Esophagus squamous epithelium (tissue), 5 donors: Measurements from ENCODE around the gene ARHGAP35. TPM values are rescaled to one million over a fixed set of nuclear protein-coding genes. Genes with fewer than 3 reads are reported as not detected.
"Not testable (repeated sequence)": the region's sequence is repeated elsewhere in the genome, so short reads cannot be mapped to it uniquely, and the experiment has no call there.

ENCODE experiments used
- DNase-seq: peaks from one replicate; lab custom pipeline; 2025; lab: John Stamatoyannopoulos, UW
- H3K27ac ChIP-seq, 4 donors: fragments of 200-600 bp; sonication (generic); one replicate each; pipeline ENCODE4 v1.5.1; 2016 to 2019; ENCODE audit warnings: mild to moderate bottlenecking in 1 of 4
- H3K27me3 ChIP-seq, 4 donors: fragments of 200-600 bp; sonication (generic); 1 replicate in 3 of 4; 2 replicates in 1 of 4; pipeline versions ENCODE4 v1.5.1 to v1.6.0; 2017 to 2021; ENCODE audit warnings: antibody characterized with exemption in 1 of 4
- H3K36me3 ChIP-seq, 3 donors: fragments of 200-600 bp; sonication (generic); one replicate each; pipeline ENCODE4 v1.5.1; 2016 to 2019
- H3K4me1 ChIP-seq, 3 donors: fragments of 200-600 bp; sonication (generic); one replicate each; pipeline ENCODE4 v1.5.1; 2017 to 2019
- H3K4me3 ChIP-seq, 4 donors: fragments of 200-600 bp; sonication (generic); 1 replicate in 3 of 4; 2 replicates in 1 of 4; pipeline ENCODE4 v1.5.1; 2016 to 2019; ENCODE audit warnings: mild to moderate bottlenecking in 2 of 4, moderate library complexity in 1 of 4
- H3K9me3 ChIP-seq, 3 donors: fragments of 200-600 bp; sonication (generic); one replicate each; pipeline ENCODE4 v1.5.1; 2016 to 2019
- POLR2A ChIP-seq, 4 donors: fragments of 450-650 bp; IDR thresholded peaks; one replicate each; pipeline ENCODE4 v1.6.1; 2017; ENCODE audit warnings: antibody characterized with exemption in 4 of 4, mild to moderate bottlenecking in 4 of 4, moderate library complexity in 3 of 4
- WGBS, 2 donors: methylation state at CpG; one replicate each; pipeline ENCODE4 v1.1.5; 2018; 5-methylcytosine and 5-hydroxymethylcytosine counted together
- intact Hi-C: fragments of 100-400 bp; cut with DNase I; formaldehyde crosslinking; loops from one replicate; pipeline ENCODE4 v1.15.0; 2022
- total RNA-seq, 4 donors: library from RNA; depleted of rRNA; stranded (reverse); fragments of >200 nt; gene quantifications; one replicate each; pipeline ENCODE4 v1.1.0, GENCODE V29; 2016
- TF ChIP-seq, protein P1 (sequence below), 6 experiments: fragments of 450-650 bp in 4 of 6; fragments of 200-600 bp in 2 of 6; sonication (generic) in 2 of 6; IDR thresholded peaks; one replicate each; pipeline ENCODE4 v1.5.1; 2016 to 2019; ENCODE audit warnings: antibody characterized with exemption in 6 of 6, mild to moderate bottlenecking in 4 of 6, moderate library complexity in 4 of 6
- donor health status: DM: yes; HTN: yes; CAD: no.

ARHGAP35 gene
- total RNA-seq, 4 donors from 2014 or later = 28.6 to 41.6 (median 32.1) TPM

DNA sequence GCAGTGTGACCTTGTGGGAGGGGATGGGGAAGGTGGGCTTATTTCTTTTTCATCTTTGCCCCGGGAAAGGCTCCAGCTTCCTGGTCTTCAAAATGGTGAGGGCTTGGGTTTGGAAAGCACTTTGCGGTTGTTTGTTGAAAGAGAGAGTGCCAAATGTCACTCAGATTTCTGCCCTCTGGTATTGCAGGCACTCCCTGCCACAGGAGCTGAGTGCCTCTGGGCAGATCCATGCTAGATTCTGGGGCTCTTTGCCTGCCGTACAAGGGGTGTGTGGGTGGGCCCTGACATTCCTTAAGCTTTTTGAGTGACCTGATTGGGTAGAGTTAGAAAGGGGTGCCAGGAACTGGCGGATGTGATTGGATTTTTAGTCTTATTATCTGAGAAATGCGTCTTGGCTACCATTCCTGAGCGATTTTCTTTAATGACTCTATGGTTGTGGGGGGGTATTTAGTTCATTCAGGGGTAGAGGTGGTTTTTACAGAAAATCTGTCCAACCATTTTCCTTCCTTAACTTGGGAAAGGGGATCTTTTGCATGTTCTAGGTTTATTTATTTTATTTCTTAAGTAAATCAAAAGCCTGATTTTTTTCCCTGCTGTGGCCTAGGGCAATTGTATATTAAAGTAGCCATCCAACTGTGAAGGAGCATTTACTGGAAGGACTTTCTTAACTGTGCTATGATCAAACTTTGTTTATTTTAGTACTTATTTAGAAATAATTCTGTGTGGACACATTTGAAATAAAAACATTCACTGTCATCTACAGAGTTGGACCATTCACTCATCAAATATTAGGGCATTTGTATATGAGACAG, 3.2 kb downstream of the ARHGAP35 start:
- DNase-seq = no peak
- peak overlapping the region; percentile 64 to 99 (median 96) for H3K27ac ChIP-seq
- H3K9me3 ChIP-seq = no peaks in the 10 kb centered on the region
- TF ChIP-seq POLR2A (IDR thresholded peaks at IDR 0.05) = no peak
- TF ChIP-seq, protein P1, sequence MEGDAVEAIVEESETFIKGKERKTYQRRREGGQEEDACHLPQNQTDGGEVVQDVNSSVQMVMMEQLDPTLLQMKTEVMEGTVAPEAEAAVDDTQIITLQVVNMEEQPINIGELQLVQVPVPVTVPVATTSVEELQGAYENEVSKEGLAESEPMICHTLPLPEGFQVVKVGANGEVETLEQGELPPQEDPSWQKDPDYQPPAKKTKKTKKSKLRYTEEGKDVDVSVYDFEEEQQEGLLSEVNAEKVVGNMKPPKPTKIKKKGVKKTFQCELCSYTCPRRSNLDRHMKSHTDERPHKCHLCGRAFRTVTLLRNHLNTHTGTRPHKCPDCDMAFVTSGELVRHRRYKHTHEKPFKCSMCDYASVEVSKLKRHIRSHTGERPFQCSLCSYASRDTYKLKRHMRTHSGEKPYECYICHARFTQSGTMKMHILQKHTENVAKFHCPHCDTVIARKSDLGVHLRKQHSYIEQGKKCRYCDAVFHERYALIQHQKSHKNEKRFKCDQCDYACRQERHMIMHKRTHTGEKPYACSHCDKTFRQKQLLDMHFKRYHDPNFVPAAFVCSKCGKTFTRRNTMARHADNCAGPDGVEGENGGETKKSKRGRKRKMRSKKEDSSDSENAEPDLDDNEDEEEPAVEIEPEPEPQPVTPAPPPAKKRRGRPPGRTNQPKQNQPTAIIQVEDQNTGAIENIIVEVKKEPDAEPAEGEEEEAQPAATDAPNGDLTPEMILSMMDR (IDR thresholded peaks at IDR 0.05) = no peak
- intact Hi-C loops = loop anchor here (10.0 kb wide), 1 partner anchor 61 kb away; no protein-coding TSS in a partner anchor
- H3K4me3 ChIP-seq = peak overlapping the region in 3 of 4 donors; percentile 80 to 98 (median 98)
- peaks cover 53 to 85% (median 56%) of the 10 kb centered on the region in 3 donors for H3K4me1 ChIP-seq
- 13 to 38% methylated on average over 5 to 6 of the region's 6 CpGs for WGBS, 2 donors
- H3K36me3 ChIP-seq = no peaks in the 10 kb centered on the region
- H3K27me3 ChIP-seq = no peaks in the 10 kb centered on the region

DNA sequence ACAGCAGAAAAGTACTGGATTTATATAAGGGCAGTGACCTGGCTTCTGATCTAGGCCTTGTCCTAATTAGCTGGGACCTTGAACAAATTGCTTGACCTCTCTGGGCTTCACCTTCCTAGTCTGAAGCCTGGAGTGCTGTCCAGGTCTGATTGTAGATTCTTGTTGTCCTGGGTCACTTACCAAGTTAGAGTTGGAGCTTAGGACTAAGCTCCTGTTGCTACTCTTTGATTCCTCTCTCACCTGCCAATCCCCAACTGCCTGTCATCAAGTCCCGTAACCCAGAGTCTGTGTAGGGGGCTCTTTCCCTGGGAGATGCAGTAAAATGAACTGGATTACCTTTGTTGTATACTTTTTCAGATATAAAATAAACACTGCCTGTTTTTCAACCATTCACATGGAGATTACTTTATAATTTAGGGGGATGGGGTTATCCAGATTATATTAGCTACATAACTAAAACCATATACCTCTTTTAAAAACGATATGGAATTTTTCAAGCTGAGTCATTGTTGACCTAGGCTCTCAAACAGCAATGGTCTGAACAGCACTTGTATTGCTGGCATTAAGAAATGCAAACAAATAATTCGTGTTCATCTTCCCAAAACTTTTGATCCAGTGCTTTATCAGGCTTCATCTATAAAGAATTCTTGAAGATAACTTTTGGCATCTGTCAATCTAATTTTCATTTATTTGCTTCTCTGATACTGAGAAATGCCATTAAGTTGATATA, 5.8 kb downstream of the ARHGAP35 start:
- intact Hi-C loops = loop anchor here (10.0 kb wide), 1 partner anchor 58 kb away; no protein-coding TSS in a partner anchor
- 33 to 38% methylated on average over 3 of the region's 3 CpGs for WGBS, 2 donors
- Histone ChIP-seq H3K9me3 (no peaks in the 10 kb centered on the region), H3K4me1 (peaks cover 49 to 91% (median 51%) of the 10 kb centered on the region in 3 donors), H3K27me3 (no peaks in the 10 kb centered on the region), H3K4me3 (no peak overlapping the region), H3K36me3 (no peaks in the 10 kb centered on the region), H3K27ac (peak overlapping the region in 3 of 4 donors; percentile 67 to 81 (median 68))
- DNase-seq = no peak
- TF ChIP-seq, protein P1 (IDR thresholded peaks at IDR 0.05) = no peak
- no peak for TF ChIP-seq POLR2A (IDR thresholded peaks at IDR 0.05)

DNA sequence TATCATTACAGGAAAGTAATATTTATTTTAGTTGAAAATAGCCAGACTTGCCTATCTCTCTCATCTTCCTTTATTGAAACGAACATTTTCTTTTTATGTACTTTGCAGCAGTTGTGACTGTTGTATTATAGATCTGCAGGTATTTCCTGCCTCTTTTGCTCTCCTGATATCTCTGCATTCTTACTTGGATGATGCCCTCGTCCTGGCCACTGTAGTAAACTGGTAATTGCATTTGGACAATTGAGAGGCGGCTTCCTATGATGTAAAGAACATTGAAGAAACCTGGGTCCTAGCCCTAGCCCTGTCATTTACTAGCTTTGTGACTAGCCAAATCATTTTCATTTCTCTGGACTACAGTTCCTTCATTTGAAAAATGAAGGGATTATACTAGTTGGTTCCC, 6.4 kb downstream of the ARHGAP35 start:
- DNase-seq = no peak
- H3K36me3 ChIP-seq = no peaks in the 10 kb centered on the region
- WGBS, 2 donors = 39 to 45% methylated on average over 3 of the region's 3 CpGs
- no peak for TF ChIP-seq POLR2A (IDR thresholded peaks at IDR 0.05)
- TF ChIP-seq, protein P1 (IDR thresholded peaks at IDR 0.05) = no peak
- H3K27ac ChIP-seq = peak overlapping the region in 3 of 4 donors; percentile 67 to 81 (median 68)
- peaks cover 43 to 85% (median 51%) of the 10 kb centered on the region in 3 donors for H3K4me1 ChIP-seq
- no peaks in the 10 kb centered on the region for H3K27me3 ChIP-seq
- no peak overlapping the region for H3K4me3 ChIP-seq
- intact Hi-C loops = loop anchor here (10.0 kb wide), 1 partner anchor 58 kb away; no protein-coding TSS in a partner anchor
- H3K9me3 ChIP-seq = no peaks in the 10 kb centered on the region

DNA sequence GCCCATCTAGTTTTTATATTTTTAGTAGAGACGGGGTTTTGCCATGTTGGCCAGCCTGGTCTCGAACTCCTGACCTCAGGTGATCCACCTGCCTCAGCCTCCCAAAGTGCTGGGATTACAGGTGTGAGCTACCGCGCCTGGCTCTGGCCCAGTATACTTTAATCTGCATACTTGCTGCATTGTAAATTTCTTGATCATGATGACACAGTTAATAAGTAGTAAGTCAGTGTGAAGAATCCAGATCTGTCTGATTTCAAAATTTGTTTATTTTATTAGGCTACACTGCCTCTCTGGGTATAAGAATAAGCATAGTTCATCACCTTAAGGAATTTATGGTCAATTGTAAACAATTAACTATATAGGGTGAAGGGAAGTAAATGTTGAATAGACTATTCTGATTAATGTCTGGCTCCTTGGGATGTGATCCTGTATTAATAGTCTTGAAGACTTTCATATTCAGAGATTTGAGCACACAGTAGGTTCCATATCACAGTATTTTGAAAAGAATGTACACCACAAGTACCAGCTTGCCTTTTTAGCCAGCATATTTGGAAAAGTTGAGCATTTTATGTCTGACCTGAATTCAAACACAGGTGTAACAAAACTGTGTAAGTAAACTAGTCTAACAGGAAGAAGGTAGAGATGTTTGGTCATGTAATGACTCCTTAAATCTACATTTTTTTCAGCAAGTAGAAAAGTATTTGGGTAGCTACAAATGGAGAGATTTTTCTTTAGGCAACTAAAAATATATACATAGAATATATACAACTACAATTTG, 7.4 kb downstream of the ARHGAP35 start:
- H3K9me3 ChIP-seq = no peaks in the 10 kb centered on the region
- H3K27me3 ChIP-seq = no peaks in the 10 kb centered on the region
- H3K4me3 ChIP-seq = no peak overlapping the region
- H3K4me1 ChIP-seq = peaks cover 32 to 75% (median 42%) of the 10 kb centered on the region in 3 donors
- intact Hi-C loops = loop anchor here (10.0 kb wide), 1 partner anchor 57 kb away; no protein-coding TSS in a partner anchor
- no peaks in the 10 kb centered on the region for H3K36me3 ChIP-seq
- TF ChIP-seq POLR2A (IDR thresholded peaks at IDR 0.05) = no peak
- TF ChIP-seq, protein P1 (IDR thresholded peaks at IDR 0.05) = no peak
- peak overlapping the region in 3 of 4 donors; percentile 67 to 81 (median 68) for H3K27ac ChIP-seq
- WGBS, 2 donors = 55 to 76% methylated on average over 2 to 4 of the region's 4 CpGs
- no peak for DNase-seq

DNA sequence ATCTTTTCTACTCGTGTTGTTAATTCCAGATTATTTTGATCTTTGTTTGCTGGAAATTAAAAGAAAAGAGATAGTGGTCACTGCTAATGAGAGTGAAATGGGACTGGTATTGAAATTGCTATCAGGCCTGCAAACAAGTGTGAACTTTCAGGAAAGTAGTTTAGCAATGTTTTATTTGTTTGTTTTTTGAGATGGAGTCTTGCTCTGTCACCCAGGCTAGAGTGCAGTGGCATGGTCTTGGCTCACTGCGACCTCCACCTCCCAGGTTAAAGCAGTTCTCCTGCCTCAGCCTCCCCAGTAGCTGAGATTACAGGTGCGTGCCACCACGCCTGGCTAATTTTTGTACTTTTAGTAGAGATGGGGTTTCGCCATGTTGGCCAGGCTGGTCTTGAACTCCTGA, 10.4 kb downstream of the ARHGAP35 start:
- H3K27ac ChIP-seq, intact Hi-C loops, DNase-seq, H3K4me3 ChIP-seq, H3K27me3 ChIP-seq, H3K36me3 ChIP-seq, H3K9me3 ChIP-seq: not testable (repeated sequence)
- H3K4me1 ChIP-seq = peaks cover 12 to 64% (median 21%) of the 10 kb centered on the region in 3 donors
- WGBS, 2 donors = 88 to 90% methylated on average over 5 of the region's 5 CpGs
